Colonic mucosa (tissue), 4 donors: ENCODE measurements around the gene DTNB. TPM values are rescaled to one million over a fixed set of nuclear protein-coding genes. Genes with fewer than 3 reads are reported as not detected.

ENCODE experiments used
- DNase-seq: peaks from one replicate; pipeline ENCODE4 v3.0.0-alpha.2; 2020
- H3K27ac ChIP-seq: fragments of 200-600 bp; one replicate; pipeline ENCODE4 v1.8.0; 2021
- H3K27me3 ChIP-seq: fragments of 200-600 bp; one replicate; pipeline ENCODE4 v1.8.0; 2021
- H3K36me3 ChIP-seq: fragments of 200-600 bp; one replicate; pipeline ENCODE4 v1.8.0; 2021
- H3K4me1 ChIP-seq: fragments of 200-600 bp; one replicate; pipeline ENCODE4 v1.8.0; 2021; ENCODE audit warnings: mild to moderate bottlenecking
- H3K4me3 ChIP-seq: fragments of 200-600 bp; one replicate; pipeline ENCODE4 v1.8.0; 2021
- H3K9ac ChIP-seq, 2 donors: one replicate each; pipeline ENCODE4 v1.7.0; 2013; ENCODE audit warnings: control low read depth in 2 of 2, low read depth in 2 of 2, low read length in 2 of 2
- H3K9me3 ChIP-seq: fragments of 200-600 bp; one replicate; pipeline ENCODE4 v1.8.0; 2021
- CTCF ChIP-seq: fragments of 200-600 bp; IDR thresholded peaks from one replicate; pipeline ENCODE4 v1.8.0; 2022; ENCODE audit warnings: antibody characterized with exemption, mild to moderate bottlenecking
- intact Hi-C: fragments of 100-400 bp; cut with DNase I; formaldehyde crosslinking; loops from one replicate; pipeline ENCODE4 v1.14.1; 2022
- total RNA-seq, 2 donors: library from RNA; stranded (reverse); fragmentation: NEBNext Ultra II Directional in 1 of 2; extraction: Animal tissue kit (Norgen Biotek cat#: 25700) in 1 of 2; gene quantifications; one replicate each; pipeline ENCODE4 v1.2.1, GENCODE V29; 2021
- donor health status: healthy.
- donor health status: DM: no; HTN: no; CAD: no.
- donor health status: DM: no; HTN: no; CAD: no.

Gene DTNB
- total RNA-seq, 2 donors from 2014 or later: 5.2 to 9.3 TPM

- intact Hi-C loops: no loop called here
- DNase-seq: no peak
- Histone ChIP-seq H3K27me3 (no peaks in the 10 kb centered on the region), H3K36me3 (no peaks in the 10 kb centered on the region), H3K9ac (no peak overlapping the region), H3K4me3 (no peak overlapping the region), H3K27ac (no peak overlapping the region), H3K9me3 (no peaks in the 10 kb centered on the region), H3K4me1 (no peaks in the 10 kb centered on the region)
- TF ChIP-seq CTCF: no peak
These were observed 76.7 kb downstream of the DTNB start for GRCh38 chr2:25596516-25597244.

GRCh38 chr2:25595393-25595792, 78.0 kb downstream of the DTNB start:
- no peak overlapping the region for H3K9ac ChIP-seq
- intact Hi-C loops: no loop called here

GRCh38 chr2:25594991-25595390, 78.4 kb downstream of the DTNB start:
- Histone ChIP-seq H3K4me3 (no peak overlapping the region), H3K27me3 (no peaks in the 10 kb centered on the region), H3K4me1 (no peaks in the 10 kb centered on the region), H3K27ac (no peak overlapping the region), H3K9ac (no peak overlapping the region), H3K9me3 (no peaks in the 10 kb centered on the region), H3K36me3 (no peaks in the 10 kb centered on the region)
- TF ChIP-seq CTCF: no peak
- no peak for DNase-seq
- intact Hi-C loops: no loop called here

More at GRCh38 chr2:25595393-25595792, 78.0 kb downstream of the DTNB start:
- H3K4me1 ChIP-seq: no peaks in the 10 kb centered on the region
- H3K27me3 ChIP-seq: no peaks in the 10 kb centered on the region
- no peak overlapping the region for H3K27ac ChIP-seq
- H3K9me3 ChIP-seq: no peaks in the 10 kb centered on the region
- no peak overlapping the region for H3K4me3 ChIP-seq
- DNase-seq: no peak
- no peaks in the 10 kb centered on the region for H3K36me3 ChIP-seq
- TF ChIP-seq CTCF: no peak

GRCh38 chr2:25592766-25593292, 80.5 kb downstream of the DTNB start:
- no peak overlapping the region for H3K9ac ChIP-seq
- no peak for DNase-seq
- H3K4me1 ChIP-seq: no peaks in the 10 kb centered on the region
- H3K27me3 ChIP-seq: no peaks in the 10 kb centered on the region
- H3K9me3 ChIP-seq: no peaks in the 10 kb centered on the region
- H3K4me3 ChIP-seq: no peak overlapping the region
- H3K27ac ChIP-seq: no peak overlapping the region
- H3K36me3 ChIP-seq: no peaks in the 10 kb centered on the region
- no peak for TF ChIP-seq CTCF
- intact Hi-C loops: no loop called here

- Histone ChIP-seq H3K9ac (no peak overlapping the region), H3K9me3 (no peaks in the 10 kb centered on the region), H3K4me3 (no peak overlapping the region), H3K36me3 (no peaks in the 10 kb centered on the region), H3K27ac (no peak overlapping the region), H3K4me1 (no peaks in the 10 kb centered on the region), H3K27me3 (no peaks in the 10 kb centered on the region)
- TF ChIP-seq CTCF: no peak
- DNase-seq: no peak
- intact Hi-C loops: no loop called here
These were observed 82.4 kb downstream of the DTNB start for GRCh38 chr2:25590921-25591505.
